NCI-H2107 (cell line): Measurements from ENCODE around the gene SAMD3.
"Not testable (repeated sequence)": the region's sequence is repeated elsewhere in the genome, so short reads cannot be mapped to it uniquely, and the experiment has no call there.

ENCODE experiments used
- DNase-seq: peaks from one replicate; lab custom pipeline; 2025; lab: John Stamatoyannopoulos, UW

SAMD3 gene

DNA sequence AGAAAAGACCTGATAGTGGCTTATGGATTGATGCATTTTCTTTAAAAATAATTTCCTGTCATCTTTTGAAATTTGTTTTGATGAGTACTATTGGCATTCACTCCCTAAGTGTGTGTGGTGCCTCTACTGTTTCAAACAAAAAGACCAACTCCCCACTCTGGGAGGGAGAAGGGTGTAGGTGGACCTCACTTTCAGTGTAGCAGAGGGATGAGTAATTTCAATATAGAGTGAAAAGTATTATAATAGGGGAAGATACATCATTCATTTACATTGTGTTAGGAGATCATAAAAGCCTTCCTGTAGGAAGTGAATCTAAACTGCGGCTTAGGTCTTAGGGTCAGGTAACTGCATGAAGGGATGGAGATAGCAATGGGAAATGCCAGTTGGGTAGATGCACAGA, 46.4 kb downstream of the SAMD3 start:
- no peak for DNase-seq

DNA sequence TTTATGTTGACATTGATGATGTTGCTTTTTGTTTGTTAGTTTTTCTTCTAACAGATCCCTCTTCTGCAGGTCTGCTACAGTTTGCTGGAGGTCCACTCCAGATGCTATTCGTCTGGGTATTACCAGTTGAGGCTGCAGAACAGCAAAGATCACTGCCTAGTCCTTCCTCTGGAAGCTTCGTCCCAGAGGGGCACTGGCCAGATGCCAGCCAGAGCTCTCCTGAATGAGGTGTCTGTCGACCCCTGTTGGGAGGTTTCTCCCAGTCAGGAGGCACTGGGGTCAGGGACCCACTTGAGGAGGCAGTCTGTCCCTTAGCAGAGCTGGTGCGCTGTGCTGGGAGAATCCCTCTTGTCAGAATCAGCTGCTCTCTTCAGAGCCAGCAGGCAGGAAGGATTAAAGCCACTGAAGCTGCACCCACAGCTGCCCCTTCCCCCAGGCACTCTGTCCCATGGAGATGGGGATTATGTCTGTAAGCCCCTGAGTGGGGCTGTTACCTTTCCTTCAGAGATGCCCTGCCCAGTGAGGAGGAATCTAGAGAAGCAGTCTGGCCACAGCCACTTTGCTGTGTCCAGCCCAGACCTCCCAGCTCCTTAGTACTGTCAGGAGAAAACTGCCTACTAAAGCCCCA, 49.3 kb downstream of the SAMD3 start:
- DNase-seq = not testable (repeated sequence)

GRCh38 chr6:130170160-130170559, 52.6 kb downstream of the SAMD3 start:
- DNase-seq = not testable (repeated sequence)

GRCh38 chr6:130167655-130168054, 55.1 kb downstream of the SAMD3 start:
- DNase-seq = no peak

- DNase-seq = no peak
Observed at GRCh38 chr6:130164251-130164650, 58.5 kb downstream of the SAMD3 start.

- DNase-seq = no peak
Observed at GRCh38 chr6:130163266-130163665, 59.5 kb downstream of the SAMD3 start.

- DNase-seq = no peak
Observed at GRCh38 chr6:130162421-130162820, 60.3 kb downstream of the SAMD3 start.

GRCh38 chr6:130161683-130162404, 60.9 kb downstream of the SAMD3 start:
- DNase-seq = no peak

- DNase-seq = no peak
Observed at GRCh38 chr6:130159956-130160355, 62.8 kb downstream of the SAMD3 start.

DNA sequence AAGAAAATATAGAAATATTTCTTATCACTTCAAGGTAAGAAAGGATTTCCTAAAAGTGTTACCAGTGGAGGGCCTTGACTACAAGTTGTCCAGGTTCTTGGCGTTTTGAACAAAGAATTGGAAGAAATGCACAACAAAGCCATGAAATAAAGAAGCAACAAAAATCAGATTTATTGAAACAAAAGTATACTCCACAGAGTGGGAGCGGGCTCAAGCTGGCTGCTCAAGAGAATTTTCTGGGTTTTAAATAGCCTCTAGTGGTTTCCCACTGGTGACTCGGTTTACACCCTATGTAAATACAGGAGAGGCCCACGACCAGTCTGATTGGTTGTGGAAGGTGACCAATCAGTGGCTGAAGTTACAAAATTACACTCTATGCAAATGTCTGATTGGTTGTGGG, 64.2 kb downstream of the SAMD3 start:
- no peak for DNase-seq

- DNase-seq = no peak
Observed at GRCh38 chr6:130158056-130158455, 64.7 kb downstream of the SAMD3 start.

GRCh38 chr6:130156908-130157307, 65.8 kb downstream of the SAMD3 start:
- DNase-seq = no peak

DNA sequence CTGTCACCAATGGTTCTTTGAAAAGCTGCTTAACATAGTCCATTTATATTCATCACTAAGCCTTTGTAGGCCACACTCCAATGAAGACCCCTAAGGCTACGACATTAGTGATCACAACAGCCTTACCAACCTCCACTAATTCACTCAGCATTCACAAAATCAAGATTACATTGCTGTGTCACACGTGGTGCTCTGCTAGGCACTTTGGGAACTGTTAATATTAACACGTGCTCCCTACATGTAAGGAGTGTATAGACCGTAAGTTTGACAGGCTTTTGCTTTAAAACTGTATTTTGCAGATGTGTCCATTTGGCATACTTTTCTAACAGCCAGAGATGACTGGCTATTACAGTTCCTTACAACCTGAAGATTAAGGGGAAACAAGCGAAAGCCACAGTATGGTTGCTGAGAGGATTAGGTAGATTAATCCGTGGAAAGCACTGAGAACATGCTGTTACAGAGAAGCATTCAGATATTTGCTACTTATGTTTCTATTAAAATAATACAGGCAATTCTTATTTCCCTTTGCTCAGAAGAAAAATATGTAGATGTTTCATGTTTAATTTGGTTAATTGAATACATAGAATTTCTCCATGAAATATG, 69.7 kb downstream of the SAMD3 start:
- DNase-seq = no peak

DNA sequence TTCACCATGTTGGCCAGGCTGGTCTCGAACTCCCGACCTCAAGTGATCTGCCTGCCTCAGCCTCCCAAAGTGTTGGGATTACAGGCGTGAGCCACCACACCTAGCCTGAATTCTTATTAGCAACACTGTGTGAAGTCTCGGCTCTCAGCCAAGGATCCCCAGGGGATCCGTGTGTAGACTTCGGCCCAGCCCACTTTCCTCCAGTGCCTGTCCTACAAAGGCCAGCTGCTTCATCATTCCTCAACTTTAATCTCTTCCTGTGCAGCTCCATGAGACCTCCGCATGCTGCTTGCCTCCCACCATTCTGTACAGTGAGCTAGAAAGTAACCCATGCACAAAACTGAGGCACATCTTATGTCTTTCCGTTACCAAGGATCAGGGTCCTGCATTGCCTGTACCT, 71.8 kb downstream of the SAMD3 start:
- DNase-seq = no peak

- DNase-seq = not testable (repeated sequence)
Observed at GRCh38 chr6:130149016-130149415, 73.7 kb downstream of the SAMD3 start.

GRCh38 chr6:130148181-130148580, 74.6 kb downstream of the SAMD3 start:
- DNase-seq = no peak

- no peak for DNase-seq
Observed at GRCh38 chr6:130147111-130147510, 75.6 kb downstream of the SAMD3 start.

GRCh38 chr6:130143709-130144108, 79.0 kb downstream of the SAMD3 start:
- DNase-seq = no peak

DNA sequence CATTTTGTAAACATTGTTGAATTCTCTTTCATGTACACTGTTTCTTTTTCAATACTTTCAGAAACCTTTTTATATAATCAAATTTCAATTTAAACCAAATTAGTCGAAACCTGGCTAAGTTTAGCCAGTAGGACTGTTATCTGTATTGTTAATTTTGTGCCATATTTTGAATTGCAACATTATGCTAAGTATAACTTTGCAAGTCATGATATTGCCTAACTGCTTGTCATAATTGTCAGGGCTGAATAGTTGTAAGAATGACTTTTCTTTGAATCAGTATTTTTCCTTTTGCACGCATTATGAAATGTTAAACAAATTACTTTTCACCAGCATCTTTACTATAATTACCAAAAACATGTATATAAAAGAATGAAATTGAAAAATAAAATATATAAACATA, 82.7 kb downstream of the SAMD3 start:
- DNase-seq = no peak

- no peak for DNase-seq
Observed at GRCh38 chr6:130138909-130139242, 83.9 kb downstream of the SAMD3 start.

- no peak for DNase-seq
Observed at GRCh38 chr6:130138116-130138908, 84.4 kb downstream of the SAMD3 start.

DNA sequence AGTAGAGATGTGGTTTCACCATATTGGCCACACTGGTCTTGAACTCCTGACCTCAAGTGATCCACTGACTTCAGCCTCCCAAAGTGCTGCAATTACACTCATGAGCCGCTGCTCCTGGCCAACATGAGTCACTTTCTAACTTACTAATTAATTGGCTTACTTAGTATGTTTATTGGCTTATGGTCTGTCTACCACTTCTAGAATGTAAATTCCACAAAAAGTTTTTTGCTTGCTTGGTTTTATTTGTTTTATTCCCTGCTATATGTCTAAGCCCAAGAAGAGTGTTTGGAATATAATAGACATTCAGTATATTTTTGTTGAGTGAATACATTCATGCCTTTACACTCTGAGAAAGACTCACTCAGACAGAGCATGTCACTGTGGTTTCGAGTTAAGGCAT, 86.0 kb downstream of the SAMD3 start:
- DNase-seq = no peak

GRCh38 chr6:130134582-130134981, 88.2 kb downstream of the SAMD3 start:
- no peak for DNase-seq
